K562 treated with DMSO at 1 percent for 24 hours (cell line): ENCODE measurements around the gene ANKRD63. TPM values are rescaled to one million over a fixed set of nuclear protein-coding genes. Genes with fewer than 3 reads are reported as not detected.

ENCODE experiments used
- total RNA-seq: library from RNA; unstranded; fragments of 300-600 nt; gene quantifications from 2 replicates; pipeline ENCODE4 v1.2.3, GENCODE V29; 2022; ENCODE audit warnings: low read depth; ENCODE audit not compliant: insufficient read depth

ANKRD63 gene
- total RNA-seq = 1.3 and 1.6 TPM in 2 replicates

GRCh38 chr15:40282869-40283614 lies at the start of gene ANKRD63:
Gene ANKRD63 (minus strand): TSS chr15:40283064. CDS start chr15:40282586, 478 bp downstream.

GRCh38 chr15:40323239-40323952 lies 40.5 kb upstream of the ANKRD63 start, which contains the start of gene INAFM2:
Gene INAFM2 (plus strand): TSS chr15:40323692. CDS start chr15:40324056, 364 bp downstream.

GRCh38 chr15:40307421-40308211 lies 24.8 kb upstream of the ANKRD63 start, which contains the start of gene PLCB2:
Gene PLCB2 (minus strand): TSS chr15:40307935. CDS start chr15:40307672, 263 bp downstream.

GRCh38 chr15:40238532-40239403 lies 44.1 kb downstream of the ANKRD63 start, which contains the start of gene PAK6:
Gene PAK6 (plus strand): TSS chr15:40239063. CDS start chr15:40264786, 25,723 bp downstream.

Other genes with a start within 250 kb of the ANKRD63 start
- 261 and 294 TPM in 2 replicates for gene SRP14, start 243.9 kb downstream of the ANKRD63 start, total RNA-seq
- gene BMF, start 174.2 kb downstream of the ANKRD63 start, total RNA-seq = 21.5 and 26.5 TPM in 2 replicates
- 29.5 and 36.9 TPM in 2 replicates for gene BUB1B, start 122.0 kb downstream of the ANKRD63 start, total RNA-seq
- 0.25 TPM in 1 of 2 replicates, not detected in the other for gene PAK6, start 44.0 kb downstream of the ANKRD63 start, total RNA-seq
- 7.2 and 7.7 TPM in 2 replicates for gene PLCB2, start 24.9 kb upstream of the ANKRD63 start, total RNA-seq
- gene INAFM2, start 40.6 kb upstream of the ANKRD63 start, total RNA-seq = 24.3 and 26.6 TPM in 2 replicates
- 0.58 and 1.2 TPM in 2 replicates for gene CCDC9B, start 57.9 kb upstream of the ANKRD63 start, total RNA-seq
- gene PHGR1, start 68.0 kb upstream of the ANKRD63 start, total RNA-seq = not detected in 2 replicates
- gene DISP2, start 75.2 kb upstream of the ANKRD63 start, total RNA-seq = 0.06 and 0.09 TPM in 2 replicates
- 34.5 and 40.1 TPM in 2 replicates for gene KNSTRN, start 99.7 kb upstream of the ANKRD63 start, total RNA-seq
- 3.5 TPM in 2 replicates for gene IVD, start 122.7 kb upstream of the ANKRD63 start, total RNA-seq
- 28.7 and 29.9 TPM in 2 replicates for gene BAHD1, start 157.9 kb upstream of the ANKRD63 start, total RNA-seq
- 17.6 and 22.4 TPM in 2 replicates for gene CHST14, start 187.9 kb upstream of the ANKRD63 start, total RNA-seq